CMK (cell line): ENCODE data around the gene CDK19.
"Not testable (repeated sequence)": the region's sequence is repeated elsewhere in the genome, so short reads cannot be mapped to it uniquely, and the experiment has no call there.

Experiments used
- DNase-seq: peaks from one replicate; pipeline ENCODE4 v3.0.0-alpha.2; 2010; ENCODE audit warnings: low read depth

CDK19 gene

DNA sequence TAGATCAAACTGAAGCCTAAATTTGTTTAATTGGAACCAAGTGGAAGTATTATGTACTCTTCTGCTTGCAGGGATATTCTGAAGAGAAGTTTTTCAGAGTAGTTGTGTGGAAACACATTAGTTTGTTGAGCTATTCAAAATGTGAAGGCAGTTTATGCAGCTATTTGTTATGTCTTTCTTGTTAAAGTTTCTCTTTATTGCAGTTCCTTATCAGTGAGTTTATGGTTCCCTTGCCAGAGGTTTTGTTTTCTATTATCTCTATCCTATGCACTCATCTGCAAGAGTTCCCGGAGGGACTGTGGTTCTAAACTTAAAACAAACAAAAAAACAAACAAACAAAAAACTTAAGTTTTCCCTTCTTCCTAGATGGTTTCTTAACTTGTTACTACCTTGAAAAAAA is 195.2 kb downstream of the CDK19 start:
- DNase-seq, result no peak

DNA sequence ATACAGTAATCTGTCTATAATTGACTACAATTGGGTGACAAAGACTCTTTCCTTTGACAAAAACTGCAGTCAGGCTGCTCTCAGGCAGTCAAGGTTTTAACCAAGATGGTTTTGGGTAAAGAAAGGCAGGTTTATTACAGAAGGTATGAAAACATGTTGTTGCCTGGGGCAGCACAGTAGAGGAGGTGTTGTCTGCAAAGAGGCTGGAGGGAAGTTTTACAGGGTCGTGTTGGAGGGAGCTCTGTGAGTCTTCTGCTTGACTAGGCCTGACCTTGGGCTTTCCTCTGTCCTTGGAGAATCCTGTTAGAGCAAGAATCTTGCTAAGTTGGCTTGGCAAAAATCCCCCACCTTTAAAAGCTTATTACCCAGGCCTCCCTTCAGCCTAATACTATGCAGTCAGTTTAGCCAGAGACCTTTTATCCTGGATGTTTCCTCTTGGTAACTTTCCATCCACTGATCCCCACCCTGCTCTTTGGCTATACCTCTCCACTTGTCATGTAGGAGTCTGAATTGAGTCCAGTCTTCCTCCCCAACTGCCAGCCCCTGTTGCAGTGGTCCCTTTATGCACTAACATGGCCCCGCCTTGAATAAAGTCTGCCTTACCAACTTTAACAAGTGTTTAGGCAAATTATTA is 195.9 kb downstream of the CDK19 start:
- DNase-seq, result no peak

DNA sequence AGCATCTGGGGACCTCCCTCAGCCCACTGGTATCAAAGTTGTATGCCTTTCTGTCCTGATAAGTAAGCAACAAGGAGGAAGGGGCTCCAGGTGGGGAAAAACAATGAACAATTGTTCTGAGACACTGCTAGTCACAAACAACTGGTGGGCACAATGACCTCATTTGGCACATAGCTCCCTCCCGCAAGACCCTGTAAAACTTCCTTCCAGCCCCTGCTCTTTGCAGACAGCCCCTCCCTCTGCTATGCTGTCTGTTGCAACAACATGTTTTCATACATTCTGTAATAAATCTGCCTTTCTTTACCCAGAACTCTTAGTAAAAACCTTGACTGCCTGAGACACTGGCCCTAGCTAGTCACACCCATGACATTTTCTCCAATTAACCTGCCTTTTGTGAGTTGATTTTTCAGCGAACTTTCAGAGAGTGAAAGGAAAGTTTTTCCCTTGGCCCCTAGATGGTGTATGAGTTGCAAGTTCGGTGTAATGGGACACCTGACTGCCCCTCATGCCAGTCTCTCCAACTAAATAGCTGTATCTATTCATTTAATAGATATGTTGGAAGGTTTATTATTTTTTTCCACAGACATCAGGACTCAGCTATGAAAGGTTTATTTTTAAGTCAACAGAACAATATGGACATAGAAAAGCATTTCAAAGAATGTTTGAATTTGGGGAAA is 196.5 kb downstream of the CDK19 start:
- no peak for DNase-seq

DNA sequence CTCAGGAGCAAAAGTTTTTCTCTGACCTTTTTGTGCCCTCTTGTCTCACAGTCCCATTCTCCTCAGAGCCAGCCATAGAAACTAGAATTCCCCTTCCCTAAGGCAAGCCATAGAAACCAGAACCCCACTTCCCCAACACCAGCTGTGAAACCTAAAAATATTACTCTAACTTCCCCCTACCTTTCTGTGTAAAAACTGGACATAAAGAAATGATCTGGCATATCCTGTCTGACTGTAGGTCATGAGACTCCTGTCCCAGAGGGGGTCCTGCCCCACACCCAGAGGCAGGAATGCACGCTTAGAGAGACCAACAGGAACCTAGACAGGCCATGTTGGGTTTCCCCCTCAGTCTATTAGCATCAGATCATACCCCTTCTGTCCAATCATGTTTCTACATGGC is 198.2 kb downstream of the CDK19 start:
- no peak for DNase-seq

DNA sequence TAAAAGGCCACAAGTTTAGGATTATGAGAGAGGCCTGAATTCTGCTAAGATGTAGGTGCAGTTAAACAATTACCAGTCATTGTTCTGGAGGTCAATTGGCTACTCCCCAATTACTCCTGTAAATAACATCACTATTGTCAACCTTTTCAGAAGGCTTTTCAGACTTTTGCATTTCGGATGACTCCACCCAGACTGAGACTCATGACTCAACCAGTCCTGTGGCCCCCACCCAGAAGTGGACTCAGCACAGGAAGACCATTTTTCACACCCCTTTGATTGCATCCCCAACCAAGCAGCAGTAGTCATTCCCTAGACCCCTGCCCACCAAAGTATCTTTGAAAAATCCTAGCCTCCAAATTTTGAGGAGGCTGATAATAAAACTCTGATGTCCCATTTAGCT is 199.5 kb downstream of the CDK19 start:
- no peak for DNase-seq

DNA sequence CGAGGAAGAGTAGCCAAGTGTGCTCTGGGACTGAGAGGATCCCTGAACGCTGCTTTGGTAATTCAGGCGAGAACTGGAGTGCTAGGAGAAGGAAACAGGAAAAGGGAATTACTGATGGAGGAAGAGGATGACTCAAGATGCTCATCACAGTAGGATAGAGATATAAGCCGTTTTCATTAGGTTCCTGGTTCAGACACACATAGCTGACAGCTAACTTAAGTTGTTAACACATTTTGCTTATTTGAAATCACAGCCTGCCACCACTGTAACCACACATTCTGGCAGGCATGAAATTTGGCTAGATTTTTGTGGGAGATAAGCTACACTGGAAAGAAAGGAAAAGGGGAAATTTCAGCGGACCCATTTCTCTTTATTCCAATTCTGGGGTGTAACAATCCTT is 200.7 kb downstream of the CDK19 start:
- DNase-seq, result no peak

DNA sequence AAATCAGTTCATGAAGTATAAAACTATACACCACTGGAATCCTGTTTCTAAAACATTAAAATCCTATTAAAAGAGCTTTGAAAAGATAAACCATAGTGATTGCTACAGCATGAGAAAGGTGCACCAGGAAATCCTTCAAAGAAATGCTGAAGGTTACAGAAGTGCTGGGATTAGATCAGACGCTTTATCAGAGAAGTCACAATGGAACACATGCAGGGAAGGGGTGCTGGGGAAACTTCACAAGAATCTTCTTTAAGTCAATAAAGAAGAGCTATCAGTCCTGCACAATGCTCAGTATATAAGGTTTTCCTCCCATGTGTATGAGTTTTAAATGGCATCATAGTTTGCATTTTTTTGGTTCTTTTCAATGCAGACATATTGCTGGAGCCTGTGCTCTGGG is 201.2 kb downstream of the CDK19 start:
- no peak for DNase-seq

GRCh38 chr6:110613356-110613755 is 201.9 kb downstream of the CDK19 start:
- DNase-seq, result no peak

- DNase-seq, result no peak
Measured at GRCh38 chr6:110612298-110612697, 203.0 kb downstream of the CDK19 start.

DNA sequence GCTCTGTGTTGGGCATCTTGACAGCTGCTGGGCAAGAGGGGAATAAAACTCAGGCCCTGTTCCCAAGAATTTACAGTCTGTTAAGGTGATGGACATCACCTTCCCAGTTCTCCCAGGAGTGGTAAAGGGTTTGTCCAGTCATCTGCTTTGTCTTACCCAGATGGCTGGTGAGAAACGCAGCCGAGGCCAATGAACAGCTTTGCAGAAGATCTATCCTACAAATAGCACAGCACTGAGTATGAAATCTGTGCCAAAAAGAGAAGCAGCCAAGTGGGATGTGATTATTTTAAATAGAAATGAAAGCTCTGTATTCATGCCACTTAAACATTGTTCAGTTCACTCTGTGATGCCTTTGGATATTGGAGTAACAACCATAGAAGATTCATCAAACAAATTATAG is 206.2 kb downstream of the CDK19 start:
- DNase-seq, result no peak

DNA sequence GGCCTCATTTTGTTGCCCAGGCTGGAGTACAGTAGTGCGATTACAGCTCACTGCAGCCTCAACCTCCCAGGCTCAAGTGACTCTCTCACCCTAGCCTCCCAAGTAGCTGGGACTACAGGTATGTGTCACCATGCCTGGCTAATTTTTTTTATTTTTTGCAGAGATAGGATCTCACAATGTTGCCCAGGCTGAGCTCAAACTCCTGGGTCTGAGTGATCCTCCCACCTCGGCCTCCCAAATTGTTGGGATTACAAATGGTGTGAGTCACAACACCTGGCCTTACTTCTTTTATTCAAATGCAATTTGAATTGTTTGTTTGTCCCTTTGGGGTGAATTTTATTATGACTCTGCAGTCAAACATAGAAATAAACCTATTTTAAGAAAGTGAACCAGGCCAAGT is 207.1 kb downstream of the CDK19 start:
- DNase-seq, result no peak

GRCh38 chr6:110606151-110606550 is 209.1 kb downstream of the CDK19 start:
- no peak for DNase-seq

DNA sequence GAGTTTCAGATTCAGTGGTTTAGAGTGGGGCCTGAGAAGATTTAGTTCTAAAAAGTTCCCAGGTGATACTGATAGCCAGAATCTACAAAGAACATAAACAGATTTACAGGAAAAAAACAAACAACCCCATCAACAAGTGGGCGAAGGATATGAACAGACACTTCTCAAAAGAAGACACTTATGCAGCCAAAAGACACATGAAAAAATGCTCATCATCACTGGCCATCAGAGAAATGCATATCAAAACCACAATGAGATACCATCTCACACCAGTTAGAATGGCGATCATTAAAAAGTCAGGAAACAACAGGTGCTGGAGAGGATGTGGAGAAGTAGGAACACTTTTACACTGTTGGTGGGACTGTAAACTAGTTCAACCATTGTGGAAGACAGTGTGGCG is 214.6 kb downstream of the CDK19 start:
- DNase-seq, result not testable (repeated sequence)

GRCh38 chr6:110597761-110598160 is 217.5 kb downstream of the CDK19 start:
- DNase-seq, result no peak

GRCh38 chr6:110596354-110596753 is 218.9 kb downstream of the CDK19 start:
- no peak for DNase-seq

DNA sequence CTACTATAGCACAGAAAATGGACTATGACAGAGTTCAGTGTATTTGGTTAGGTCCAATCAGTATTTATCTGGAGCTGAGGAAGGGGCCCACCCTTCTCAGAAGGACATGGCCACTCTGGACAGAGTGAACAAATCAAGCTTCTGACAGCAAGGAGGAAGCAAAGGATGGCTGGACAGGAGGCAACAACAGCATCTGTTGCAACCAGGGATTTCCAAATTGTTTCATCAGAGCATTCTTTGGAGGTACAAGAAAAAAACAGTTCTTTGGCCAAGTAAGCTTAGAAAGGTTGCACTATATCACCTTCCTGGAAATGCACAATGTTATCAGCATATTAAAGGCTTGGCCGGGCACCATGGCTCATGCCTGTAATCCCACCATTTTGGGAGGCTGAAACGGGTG is 220.2 kb downstream of the CDK19 start:
- DNase-seq, result no peak

DNA sequence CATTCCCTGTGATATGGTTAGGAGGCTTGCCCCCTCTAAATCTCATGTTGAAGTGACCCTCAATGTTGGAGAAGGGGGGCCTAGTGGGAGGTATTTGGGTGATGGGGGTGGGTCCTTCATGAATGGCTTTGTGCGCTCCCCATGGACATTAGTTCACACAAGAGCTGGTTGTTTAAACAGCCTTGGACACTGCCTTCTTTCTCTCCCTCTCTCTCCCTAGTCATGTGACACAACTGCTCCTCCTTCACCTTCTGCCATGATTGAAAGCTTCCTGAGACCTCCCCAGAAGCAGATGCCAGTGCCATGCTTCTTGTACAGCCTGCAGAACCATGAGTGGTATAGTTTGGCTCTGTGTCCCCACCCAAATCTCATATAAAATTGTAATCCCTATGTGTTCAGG is 221.6 kb downstream of the CDK19 start:
- no peak for DNase-seq

DNA sequence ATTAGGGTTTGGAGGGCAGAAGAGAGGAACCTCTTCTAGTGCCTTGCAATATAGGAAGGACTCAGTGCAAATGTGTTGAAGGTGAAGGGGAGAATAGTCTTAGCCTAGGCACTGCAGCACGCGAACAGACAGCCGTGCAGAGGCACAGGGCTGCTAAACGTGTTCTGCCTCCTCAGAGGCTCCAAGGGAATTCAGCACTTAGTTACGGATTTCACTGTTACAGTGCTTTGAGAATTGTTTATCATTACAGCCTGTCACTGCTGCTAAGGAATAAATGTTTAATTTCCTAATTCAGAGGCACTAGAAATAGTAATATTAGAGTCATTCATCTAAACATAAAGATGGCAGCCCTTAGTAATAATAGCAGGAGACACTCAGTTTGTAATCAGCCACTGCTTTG is 222.5 kb downstream of the CDK19 start:
- DNase-seq, result no peak

DNA sequence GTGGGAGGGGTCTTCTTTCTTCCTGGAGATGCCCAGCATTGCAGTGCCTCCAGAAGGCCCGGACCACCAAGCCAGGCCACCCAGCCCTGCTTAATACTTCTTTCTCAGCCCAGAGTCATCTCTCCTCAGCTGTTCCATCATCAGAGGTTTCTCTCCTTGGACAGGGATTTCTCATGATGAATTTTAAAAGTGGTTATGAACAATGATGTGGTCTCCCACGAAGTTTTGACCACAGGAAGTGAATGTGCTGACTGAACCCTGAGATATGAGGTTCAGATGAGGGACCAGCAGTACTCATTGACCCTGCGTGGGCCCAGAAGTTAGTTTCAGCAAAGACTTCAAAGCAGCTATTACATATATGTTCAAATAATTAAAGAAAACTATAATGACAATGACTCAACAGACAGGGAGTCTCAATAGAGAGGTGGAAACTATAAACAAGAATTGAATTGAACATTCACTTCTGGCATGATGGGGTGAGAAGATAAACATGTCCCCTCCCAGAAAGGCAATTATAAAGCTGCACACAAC is 224.4 kb downstream of the CDK19 start:
- no peak for DNase-seq

GRCh38 chr6:110589865-110590513 is 225.3 kb downstream of the CDK19 start:
- DNase-seq, result no peak

GRCh38 chr6:110587328-110587727 is 227.9 kb downstream of the CDK19 start:
- no peak for DNase-seq

DNA sequence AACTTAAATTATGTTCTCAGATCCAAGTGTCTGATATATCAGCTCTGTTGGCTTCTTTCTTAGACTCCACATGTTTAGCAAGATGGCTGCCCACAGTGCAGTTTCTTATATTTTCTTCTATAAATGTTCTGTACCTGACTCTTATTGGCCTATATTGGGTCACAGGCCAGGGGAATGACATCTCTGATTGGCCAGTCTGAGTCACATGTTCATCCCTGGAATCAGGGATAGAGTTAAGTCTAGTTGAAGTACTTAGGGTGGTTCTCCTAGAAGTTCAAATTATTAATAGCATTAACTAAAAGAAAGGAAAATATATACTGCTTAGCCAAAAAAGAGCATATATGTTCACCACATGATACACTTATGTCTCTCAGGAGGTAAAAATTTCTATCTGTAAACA is 233.6 kb downstream of the CDK19 start:
- no peak for DNase-seq

GRCh38 chr6:110577596-110578167 is 237.6 kb downstream of the CDK19 start:
- not testable (repeated sequence) for DNase-seq
